Neural progenitor cell (in vitro differentiated cells): ENCODE measurements around the gene PTPRN2.

Experiments
- EZH2 ChIP-seq: fragments of 200-600 bp; sonication (generic); IDR thresholded peaks from 2 replicates; pipeline ENCODE4 v1.6.1; 2017; ENCODE audit warnings: antibody characterized with exemption, mild to moderate bottlenecking, moderate library complexity
- EZH2phosphoT487 ChIP-seq: fragments of 200-600 bp; sonication (generic); IDR thresholded peaks from 2 replicates; pipeline ENCODE4 v1.6.1; 2017; ENCODE audit warnings: antibody characterized with exemption
- TF ChIP-seq, protein P1 (sequence below): fragments of 200-600 bp; sonication (generic); IDR thresholded peaks from 2 replicates; pipeline ENCODE4 v1.5.1; 2017; ENCODE audit warnings: antibody characterized with exemption, mild to moderate bottlenecking

DNA sequence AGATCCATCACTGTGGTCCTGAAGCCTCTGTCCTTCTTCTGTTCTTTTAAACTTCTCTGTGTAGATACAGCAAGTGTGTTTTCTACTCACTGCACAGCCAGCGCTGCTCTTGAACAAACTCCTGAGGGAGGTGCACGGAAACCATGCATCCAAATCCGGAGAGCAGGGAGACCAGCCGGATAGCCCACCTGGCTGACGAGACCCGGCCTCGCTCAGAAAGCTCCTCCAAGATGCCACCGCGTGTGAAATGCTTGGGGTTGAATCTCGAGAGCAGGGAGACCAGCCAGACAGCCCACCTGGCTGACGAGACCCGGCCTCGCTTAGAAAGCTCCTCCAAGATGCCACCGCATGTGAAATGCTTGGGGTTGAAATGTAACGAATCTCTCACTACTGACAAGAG is 602.0 kb downstream of the PTPRN2 start:
- TF ChIP-seq, protein P1, sequence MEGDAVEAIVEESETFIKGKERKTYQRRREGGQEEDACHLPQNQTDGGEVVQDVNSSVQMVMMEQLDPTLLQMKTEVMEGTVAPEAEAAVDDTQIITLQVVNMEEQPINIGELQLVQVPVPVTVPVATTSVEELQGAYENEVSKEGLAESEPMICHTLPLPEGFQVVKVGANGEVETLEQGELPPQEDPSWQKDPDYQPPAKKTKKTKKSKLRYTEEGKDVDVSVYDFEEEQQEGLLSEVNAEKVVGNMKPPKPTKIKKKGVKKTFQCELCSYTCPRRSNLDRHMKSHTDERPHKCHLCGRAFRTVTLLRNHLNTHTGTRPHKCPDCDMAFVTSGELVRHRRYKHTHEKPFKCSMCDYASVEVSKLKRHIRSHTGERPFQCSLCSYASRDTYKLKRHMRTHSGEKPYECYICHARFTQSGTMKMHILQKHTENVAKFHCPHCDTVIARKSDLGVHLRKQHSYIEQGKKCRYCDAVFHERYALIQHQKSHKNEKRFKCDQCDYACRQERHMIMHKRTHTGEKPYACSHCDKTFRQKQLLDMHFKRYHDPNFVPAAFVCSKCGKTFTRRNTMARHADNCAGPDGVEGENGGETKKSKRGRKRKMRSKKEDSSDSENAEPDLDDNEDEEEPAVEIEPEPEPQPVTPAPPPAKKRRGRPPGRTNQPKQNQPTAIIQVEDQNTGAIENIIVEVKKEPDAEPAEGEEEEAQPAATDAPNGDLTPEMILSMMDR = no peak
- TF ChIP-seq EZH2 (no peak), EZH2phosphoT487 (no peak)
